Middle frontal gyrus (tissue), 1 donor: ENCODE measurements around the gene LRBA.
"Not testable (repeated sequence)": the region's sequence is repeated elsewhere in the genome, so short reads cannot be mapped to it uniquely, and the experiment has no call there.

Source experiments
- DNase-seq: peaks from one replicate; pipeline ENCODE4 v3.0.0-alpha.2; 2015; ENCODE audit warnings: low spot score; ENCODE audit errors: extremely low spot score

Gene LRBA

DNA sequence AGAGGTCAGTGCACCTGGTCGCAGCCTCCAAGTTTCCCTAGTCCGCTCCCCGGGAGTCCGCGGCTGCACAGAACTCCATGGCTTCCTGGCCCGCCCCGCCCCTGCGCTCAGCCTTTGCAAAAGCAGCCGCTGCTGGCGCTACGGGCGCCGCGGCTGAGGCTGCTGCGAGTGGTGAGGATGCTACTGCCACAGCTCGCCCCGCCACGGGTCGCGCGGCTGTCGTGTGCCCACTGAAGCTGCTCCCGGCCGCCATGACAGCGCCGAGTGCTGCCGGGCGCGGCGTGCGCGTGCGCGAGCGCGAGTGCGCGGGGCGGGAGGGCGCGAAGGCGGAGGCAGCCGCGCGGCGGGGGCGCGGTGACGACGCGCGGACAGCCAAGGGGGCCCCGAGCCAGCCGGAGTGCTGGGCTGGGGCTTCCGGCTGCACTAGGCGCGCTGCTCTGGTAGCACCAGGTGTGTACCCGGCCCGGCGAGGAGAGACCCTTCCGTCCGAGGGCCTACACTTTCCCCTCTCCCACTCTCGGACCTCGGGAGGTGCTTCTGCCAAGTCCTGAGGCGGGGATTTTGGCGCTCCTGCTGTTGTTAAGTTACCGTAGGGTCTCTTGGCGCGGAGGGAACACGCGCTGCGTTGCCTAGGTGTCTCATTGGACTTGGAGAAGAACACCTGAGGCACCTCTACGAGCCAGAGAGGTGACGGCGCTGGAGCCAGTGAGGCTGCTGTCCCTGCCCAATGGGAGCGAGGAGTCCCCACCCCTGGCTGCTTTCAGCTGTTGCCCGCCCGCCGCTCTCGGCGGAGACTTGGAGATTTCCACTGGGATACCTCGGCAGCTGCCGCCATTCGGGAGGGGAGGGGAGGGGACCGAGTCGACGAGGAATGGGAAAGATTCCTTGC lies 619 bp upstream of the LRBA start:
- DNase-seq, result peak; percentile 74

DNA sequence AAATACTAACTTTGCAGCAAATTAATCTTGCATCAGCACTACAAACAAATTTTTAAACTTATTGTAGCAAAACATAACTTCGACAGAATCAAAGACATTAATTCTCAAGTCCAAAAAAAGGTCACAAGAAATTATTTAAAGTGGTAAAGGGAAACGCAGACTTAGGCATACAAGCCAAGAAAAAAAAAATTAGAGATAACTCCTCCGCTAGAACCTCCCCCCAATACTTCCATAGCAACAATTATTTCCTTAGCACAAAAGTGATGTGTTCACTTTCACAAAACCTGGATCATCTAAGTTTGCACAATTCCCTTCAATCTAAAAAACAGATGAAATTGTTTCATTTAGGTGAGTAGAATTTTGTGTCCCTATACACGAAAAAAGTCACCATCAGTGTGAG lies 1.1 kb downstream of the LRBA start:
- DNase-seq, result no peak

DNA sequence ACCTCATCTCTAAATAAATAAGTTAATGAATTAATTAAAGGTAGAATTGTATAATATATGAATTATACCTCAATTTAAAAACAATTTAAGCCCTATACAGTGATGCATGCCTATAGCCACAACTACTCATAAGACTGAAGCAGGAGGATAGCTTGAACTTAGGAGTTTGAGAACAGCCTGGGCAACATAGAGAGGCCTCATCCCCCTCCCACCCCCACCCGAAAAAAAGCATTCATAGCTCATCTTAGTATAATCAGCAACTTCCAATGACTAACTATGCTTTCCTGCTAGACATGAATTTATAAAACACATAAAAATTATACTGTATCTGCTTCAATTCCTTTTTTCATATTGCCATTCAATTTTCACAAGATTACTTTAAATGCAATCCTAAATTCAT lies 1.6 kb downstream of the LRBA start:
- no peak for DNase-seq

DNA sequence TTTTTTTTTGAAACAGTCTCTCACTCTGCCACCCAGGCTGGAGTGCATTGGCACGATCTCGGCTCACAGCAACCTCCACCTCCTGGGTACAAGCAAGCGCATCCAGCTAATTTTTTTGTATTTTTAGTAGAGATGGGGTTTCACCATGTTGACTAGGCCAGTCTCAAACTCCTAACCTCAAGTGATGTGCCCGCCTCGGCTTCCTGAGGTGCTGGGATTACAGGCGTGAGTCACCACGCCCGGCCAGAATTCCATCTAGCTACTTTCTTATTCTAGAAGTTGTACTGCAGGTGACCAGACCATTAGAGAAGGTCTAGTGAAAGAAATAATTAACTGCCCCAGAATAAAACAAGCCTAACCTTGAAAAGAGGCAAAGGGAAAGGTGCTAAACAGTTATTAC lies 2.3 kb downstream of the LRBA start:
- DNase-seq, result no peak

DNA sequence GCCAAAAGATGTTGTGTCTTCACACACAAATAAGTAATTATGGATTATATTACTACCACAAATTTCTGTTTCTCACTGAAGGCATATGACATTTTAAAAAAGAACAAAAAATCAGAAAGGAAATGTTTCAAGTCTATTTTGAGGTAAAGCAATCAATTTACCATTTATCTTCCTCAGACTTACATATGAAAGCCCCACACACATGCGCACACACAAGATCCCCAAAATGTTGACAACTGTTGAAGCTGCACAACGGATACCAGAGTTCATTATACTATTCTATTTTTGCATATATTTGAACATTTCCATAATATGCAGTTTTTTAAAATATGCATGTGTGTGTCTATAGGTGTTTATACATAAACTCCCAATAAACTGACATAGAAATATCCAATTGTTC lies 2.7 kb downstream of the LRBA start:
- DNase-seq, result no peak

DNA sequence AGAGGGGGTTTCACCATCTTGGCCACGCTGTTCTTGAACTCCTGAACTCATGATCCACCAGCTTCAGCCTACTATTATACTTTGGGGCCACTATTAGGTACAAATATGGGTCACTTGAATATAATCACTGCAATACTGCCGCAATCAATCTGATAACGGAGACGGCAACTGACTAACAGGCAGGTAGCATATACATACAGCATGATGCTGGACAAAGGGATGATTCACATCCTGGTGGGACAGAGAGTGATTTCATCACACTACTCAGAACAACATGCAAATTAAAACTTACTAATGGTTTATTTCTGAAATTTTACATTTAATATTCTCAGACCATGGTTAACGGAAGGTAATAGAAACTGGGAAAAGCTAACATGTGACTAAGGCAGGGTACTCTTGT lies 10.9 kb downstream of the LRBA start:
- no peak for DNase-seq

DNA sequence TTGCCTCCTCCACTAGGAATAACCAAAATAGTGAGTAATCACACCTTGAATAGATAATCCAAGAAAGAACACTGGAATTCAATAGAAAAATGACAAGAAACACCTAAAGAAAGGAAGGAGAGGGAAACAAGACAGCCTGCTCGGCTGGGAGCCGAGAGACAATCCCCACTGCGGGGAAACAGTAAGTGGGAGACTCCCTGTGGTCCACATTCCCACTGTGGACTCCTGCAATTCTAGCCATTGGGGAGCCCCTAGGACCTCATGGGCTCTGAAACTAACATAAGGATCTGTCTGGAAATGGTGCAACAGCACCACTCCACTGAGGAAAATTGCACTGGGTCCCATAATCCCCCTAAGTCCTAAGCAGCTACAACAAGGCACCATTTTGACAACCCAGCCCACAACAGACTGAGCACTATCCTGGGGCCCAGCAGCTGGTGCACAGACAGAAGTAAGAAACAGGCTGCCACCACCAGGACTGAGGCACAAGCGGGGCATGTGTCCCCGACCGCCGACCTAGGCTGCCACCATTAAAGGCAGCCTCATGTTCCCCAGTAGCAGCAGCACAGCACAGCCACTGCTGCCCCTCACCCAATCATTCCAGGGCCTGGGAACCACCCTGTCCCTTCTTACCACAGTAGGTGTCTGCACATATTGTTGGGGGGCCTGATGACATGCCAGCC lies 14.2 kb downstream of the LRBA start:
- no peak for DNase-seq

DNA sequence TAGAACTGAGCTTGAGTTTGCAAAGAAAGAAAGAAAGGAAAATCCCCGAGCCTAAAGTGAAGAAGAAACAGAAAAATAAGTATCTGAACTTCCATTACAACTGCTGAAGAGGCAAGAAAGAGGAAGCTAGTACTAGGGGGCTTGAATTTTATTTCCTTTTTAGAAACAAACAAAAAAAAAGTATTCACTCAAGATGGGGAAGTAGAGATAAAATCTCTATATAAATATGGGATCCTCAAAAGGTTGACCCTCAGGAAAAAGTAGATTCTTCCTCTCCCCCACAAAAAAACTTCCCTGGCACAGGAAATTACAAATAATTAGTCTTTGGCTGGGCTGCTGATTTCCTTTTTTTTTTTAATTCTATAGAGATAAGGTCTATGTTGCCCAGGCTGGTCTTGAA lies 16.0 kb downstream of the LRBA start:
- DNase-seq, result no peak

DNA sequence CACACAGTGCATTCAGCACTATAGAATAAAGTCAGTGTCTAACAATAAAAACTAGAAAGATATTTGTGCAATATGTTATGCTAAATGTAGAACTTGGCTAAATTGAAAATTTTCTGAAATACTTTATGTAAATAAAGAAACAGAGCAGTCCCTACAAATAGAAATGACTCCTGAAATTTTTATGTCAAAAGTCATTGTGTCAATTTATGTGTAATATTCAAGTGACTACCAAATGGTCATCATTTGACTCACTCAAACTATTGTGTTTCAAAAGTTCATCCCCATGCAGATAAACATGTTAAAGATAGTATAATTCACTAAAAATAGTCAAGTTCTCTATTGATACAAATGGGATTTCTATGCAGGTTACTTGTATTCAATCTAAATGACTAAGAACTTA lies 17.9 kb downstream of the LRBA start:
- no peak for DNase-seq

DNA sequence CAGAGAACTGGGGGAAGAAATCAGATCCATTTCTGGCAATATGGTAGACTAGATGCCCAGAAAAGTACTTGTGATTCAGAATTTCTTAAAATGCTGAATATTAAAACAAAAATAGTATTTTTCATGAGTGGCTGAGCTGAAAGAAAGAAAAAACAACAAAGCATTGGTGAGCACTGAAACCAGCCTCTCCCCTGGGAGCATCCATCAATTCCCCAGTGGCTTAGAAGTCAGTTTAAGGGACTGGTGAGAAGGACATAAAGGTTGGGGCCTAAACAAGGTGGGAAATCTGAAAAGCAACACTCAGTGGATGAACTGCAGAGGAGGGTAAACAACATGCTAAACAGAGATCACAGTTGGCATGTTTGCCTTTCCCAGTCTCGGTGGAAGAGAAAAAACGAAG lies 20.4 kb downstream of the LRBA start:
- no peak for DNase-seq

DNA sequence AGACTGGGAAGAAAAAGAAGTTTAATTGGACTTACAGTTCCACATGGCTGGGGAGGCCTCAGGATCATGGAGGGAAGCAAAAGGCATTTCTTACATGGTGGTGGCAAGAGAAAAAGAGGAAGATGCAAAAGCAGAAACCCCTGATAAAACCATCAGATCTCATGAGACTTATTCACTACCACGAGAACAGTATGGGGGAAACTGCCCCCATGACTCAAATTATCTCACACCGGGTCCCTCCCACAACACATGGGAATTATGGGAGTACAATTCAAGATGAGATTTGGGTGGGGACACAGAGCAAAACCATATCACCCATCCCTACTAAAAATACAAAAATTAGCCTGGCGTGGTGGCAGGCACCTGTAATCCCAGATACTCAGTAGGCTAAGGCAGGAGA lies 21.5 kb downstream of the LRBA start:
- DNase-seq, result not testable (repeated sequence)

DNA sequence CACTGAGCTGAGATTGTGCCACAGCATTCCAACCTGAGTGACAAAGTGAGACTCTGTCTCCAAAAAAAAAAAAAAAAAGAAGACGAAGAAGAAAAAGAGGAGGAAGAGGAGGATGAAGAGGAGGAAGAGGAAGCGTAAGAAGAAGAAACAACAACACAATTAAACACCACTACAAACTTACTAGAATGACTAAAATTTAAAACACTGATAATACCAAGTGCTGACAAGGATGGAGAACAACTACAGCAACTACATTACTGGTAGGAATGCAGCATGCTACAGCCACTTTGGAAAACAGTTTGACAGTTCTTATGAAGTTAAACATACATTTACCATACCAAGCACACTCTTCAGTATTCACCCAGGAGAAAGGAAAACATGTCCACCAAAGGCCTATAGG lies 24.1 kb downstream of the LRBA start:
- no peak for DNase-seq

DNA sequence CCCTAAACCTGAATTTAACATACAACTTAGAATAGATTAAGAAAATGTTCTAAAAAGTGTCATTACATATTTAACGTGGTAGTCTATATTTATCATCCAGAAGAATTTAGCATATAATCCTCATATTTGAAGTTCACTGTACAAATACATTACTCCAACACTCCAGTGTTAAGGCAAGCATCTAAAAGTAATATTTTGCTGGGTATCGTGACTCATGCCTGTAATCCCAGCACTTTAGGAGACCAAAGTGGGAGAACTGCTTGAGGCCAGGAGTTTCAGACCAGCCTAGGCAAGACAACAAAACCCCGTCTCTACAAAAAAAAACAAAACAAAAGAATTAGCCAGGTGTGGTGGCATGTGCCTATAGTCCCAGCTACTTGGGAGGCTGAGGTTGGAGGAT lies 24.8 kb downstream of the LRBA start:
- no peak for DNase-seq

DNA sequence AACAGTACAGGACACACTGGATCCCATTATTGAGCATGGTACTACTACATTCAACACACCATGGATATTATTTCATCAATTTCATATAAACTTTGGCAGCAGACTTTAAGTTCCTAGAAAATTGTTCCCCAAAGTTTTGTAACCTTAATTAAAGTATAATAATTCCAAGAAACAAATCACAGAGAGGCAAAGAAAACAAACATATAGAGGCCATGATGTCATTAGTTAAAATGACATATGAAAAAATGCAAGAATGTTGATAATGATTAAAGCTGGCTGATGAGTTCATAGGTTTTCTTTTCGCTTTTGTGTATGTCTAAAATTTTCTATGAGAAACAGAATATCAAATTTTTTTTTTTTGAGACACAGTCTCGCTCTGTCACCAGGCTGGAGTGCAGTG lies 26.8 kb downstream of the LRBA start:
- DNase-seq, result no peak

DNA sequence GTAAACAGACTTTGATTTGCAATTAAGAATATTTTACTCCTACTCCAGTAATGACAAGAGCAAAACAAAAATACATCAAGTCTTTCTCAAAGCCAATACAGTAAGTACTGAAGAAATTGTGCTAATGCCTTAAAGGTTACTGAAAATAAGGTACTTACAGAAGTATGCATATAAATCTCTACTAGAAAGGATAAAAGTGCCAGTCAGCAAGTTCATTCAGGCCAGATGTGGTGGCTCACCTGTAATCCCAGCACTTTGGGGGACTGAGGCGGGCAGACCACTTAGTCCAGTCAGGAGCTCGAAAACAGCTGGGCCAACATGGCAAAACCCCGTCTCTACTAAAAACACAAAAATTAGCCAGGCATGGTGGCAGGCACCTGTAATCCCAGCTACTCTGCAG lies 27.9 kb downstream of the LRBA start:
- DNase-seq, result no peak

DNA sequence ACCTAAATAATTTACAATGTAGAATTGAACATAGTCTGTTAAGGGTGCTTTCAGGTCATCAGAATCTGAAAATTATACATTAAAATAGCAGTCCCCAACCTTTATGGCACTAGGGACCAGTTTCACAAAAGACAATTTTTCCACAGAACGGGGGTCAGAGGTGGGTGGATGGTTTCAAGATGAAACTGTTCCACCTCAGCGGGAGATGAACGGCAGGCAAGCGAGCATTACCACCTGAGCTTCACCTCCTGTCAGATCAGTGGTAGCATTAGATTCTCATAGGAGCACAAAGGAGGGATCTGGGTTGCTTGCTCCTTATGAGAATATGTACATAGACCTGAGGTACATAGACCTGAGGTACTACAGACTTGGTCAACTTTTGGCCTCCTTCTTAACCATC lies 29.0 kb downstream of the LRBA start:
- no peak for DNase-seq

DNA sequence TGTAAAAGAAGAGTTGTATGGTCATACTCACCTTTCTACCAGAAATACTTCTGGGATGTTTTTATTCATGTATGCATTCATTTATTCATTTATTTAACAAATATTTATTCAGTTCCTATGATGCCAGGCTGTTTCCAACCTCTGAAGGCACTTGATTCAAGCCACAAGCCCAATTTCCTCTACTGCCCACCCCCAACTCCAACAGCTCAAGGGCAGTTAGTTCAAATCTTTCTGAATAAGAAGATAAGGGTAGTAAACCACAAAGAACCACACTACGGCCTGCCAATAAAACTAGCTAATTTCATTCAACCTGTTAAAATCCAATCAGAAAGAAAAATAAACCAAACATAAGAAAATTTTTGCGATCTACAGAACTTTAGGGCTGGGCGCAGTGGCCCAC lies 31.2 kb downstream of the LRBA start:
- no peak for DNase-seq

DNA sequence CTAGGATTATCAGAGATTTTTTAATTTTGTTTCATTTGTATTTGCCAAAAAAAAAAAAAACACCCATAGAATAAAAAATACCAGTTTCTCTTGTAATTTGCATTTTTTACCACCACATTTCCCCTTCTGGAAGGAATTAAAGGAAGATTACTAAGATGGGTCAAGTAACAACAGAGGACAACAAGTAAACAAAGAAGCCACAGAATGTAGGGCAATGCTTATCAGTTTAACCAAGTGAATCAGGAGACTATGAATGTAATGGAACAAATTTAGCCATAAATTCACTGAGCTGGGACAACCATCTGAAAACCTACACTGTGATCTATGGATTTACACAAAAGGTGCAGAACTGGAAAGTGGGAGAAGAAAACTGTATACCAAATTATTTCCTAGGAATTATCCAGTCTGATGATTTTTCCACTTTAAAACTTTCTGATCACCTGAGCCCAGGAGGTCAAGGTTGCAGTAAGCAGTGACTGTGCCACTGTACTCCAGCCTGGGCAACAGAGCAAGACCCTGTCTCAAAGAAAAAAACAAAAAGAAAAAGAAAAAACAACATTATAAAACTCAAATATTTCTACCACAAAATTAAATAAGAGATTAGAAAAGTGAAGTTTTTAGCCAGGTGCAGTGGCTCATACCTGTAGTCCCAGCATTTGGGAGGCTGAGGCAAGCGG lies 32.4 kb downstream of the LRBA start:
- no peak for DNase-seq

DNA sequence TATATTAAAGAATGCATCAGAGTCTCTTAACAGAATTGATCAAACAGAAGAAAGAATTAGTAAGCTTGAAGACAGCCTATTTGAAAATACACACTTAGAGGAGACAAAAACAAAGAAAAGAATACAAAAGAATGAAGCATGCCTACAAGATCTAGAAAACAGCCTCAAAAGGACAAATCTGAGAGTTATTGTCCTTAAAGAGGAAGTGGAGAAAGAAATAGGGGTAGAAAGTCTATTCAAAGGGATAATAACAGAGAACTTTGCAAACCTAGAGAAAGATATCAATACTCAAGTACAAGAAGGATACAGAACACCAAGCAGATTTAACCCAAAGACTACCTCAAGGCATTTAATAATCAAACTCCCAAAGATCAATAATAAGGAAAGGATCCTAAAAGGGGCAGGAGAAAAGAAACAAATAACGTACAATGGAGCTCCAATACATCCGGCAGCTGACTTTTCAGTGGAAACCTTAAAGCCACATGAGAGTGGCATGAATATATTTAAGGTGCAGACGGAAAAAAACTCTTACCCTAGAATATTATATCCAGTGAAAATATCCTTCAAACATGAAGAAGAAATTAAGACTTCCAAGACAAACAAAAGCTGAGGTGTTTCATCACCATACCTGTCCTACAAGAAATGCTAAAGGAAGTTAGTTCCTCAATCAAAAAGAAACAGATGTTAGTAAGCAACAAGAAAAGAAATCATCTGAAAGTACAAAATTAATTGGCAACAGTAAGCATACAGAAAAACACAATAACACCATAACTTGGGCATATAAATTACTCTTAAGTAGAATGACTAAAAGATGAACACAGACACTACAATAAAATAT lies 36.1 kb downstream of the LRBA start:
- DNase-seq, result no peak

DNA sequence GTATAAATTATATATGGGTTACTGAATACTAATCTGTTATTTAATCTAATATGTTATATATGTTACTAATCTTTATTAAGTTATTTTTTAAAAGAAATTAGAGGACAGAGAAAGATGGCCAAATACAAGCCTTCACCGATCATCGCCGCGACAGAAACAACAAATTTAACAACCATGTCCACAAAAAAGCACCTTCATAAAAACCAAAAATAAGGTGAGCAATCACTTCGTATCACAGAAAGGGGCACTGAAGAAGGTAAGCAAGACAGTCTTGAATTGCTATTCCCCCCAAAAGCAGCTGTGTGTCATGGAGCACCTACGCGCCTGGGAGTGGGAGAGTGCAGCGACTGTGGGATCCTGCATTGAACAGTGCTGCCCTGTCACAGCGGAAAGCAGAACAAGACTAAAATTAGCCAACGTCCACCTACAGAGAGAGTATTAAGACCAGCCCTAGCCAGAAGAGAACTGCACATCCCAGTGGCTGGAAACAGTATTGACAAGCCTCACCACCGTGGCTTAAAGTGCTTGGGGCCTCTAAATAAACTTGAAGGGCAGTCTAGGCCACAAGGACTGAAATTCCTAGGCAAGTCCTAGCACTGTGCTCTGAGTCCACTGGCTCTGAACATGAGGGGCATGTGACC lies 38.5 kb downstream of the LRBA start:
- no peak for DNase-seq

DNA sequence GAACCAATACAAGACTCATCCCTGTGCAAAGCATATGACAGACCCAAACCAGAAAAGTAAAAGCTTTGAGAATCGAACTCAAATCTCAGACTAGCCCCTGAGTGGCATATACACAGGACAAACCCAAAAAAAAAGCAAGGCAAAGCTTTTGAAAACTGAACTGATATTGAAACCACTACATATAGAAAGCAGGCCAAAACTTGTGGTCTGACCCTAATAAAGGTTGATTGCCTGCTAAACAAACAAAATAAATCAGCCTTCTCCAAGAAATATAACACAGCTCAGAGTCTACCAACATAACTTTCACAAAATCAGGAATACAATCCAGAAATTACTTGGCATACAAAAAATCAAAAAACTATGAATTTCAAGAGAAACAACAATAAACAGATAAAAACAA lies 40.3 kb downstream of the LRBA start:
- DNase-seq, result no peak
